ENCODE data around the gene PTPRN2. TPM values are rescaled to one million over a fixed set of nuclear protein-coding genes. Genes with fewer than 3 reads are reported as not detected.
"Not testable (repeated sequence)": the region's sequence is repeated elsewhere in the genome, so short reads cannot be mapped to it uniquely, and the experiment has no call there.

The PTPRN2 gene
- total RNA-seq, 1 experiment from 2014 or later: 1.2 TPM

GRCh38 chr7:158394936-158395335 is 192.7 kb downstream of the PTPRN2 start:
- Histone ChIP-seq H3K27ac (no peak overlapping the region), H3K4me3 (no peak overlapping the region), H3K4me1 (replicated peaks) (no peaks in the 10 kb centered on the region), H3K27me3 (replicated peaks) (no peaks in the 10 kb centered on the region), H3K9me3 (replicated peaks) (no peaks in the 10 kb centered on the region), H3K36me3 (no peaks in the 10 kb centered on the region)
- DNase-seq (ENCODE audit: low read depth in 1 of 2, low spot score in 2 of 2): no peak

GRCh38 chr7:158393926-158394625 is 193.5 kb downstream of the PTPRN2 start:
- H3K4me1 ChIP-seq (replicated peaks): no peaks in the 10 kb centered on the region
- no peak overlapping the region for H3K27ac ChIP-seq
- DNase-seq (ENCODE audit: low read depth in 1 of 2, low spot score in 2 of 2): no peak
- H3K9me3 ChIP-seq (replicated peaks): no peaks in the 10 kb centered on the region
- H3K27me3 ChIP-seq (replicated peaks): no peaks in the 10 kb centered on the region
- H3K4me3 ChIP-seq: no peak overlapping the region
- H3K36me3 ChIP-seq: no peaks in the 10 kb centered on the region

GRCh38 chr7:158392251-158392650 is 195.4 kb downstream of the PTPRN2 start:
- Histone ChIP-seq H3K9me3 (replicated peaks) (no peaks in the 10 kb centered on the region), H3K4me3 (no peak overlapping the region), H3K36me3 (no peaks in the 10 kb centered on the region), H3K27me3 (replicated peaks) (no peaks in the 10 kb centered on the region), H3K4me1 (replicated peaks) (no peaks in the 10 kb centered on the region), H3K27ac (no peak overlapping the region)
- DNase-seq (ENCODE audit: low read depth in 1 of 2, low spot score in 2 of 2): no peak

GRCh38 chr7:158391541-158391940 is 196.1 kb downstream of the PTPRN2 start:
- Histone ChIP-seq H3K36me3 (no peaks in the 10 kb centered on the region), H3K4me1 (replicated peaks) (no peaks in the 10 kb centered on the region), H3K9me3 (replicated peaks) (no peaks in the 10 kb centered on the region), H3K4me3 (no peak overlapping the region), H3K27me3 (replicated peaks) (no peaks in the 10 kb centered on the region), H3K27ac (no peak overlapping the region)
- DNase-seq (ENCODE audit: low read depth in 1 of 2, low spot score in 2 of 2): no peak

DNA sequence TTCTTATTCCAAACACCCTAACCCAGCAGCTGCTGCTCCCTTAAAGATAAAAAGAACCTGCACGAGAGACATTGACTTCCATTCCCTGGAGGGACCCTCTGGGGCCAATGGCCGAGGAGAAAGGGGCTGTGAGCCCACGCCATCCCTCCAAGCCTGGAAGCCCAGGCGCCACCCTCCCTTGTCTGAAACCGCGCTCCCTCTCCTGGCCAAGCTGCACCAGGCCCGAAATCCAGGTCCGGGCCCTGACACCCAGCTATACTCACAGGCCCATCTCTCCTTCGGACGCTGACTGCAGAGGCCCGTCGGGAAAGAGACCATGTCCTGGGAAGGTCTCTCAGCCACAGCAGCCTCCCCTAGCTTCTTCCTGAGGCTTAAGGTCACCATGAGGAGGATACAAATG is 196.5 kb downstream of the PTPRN2 start:
- H3K27me3 ChIP-seq (replicated peaks): no peaks in the 10 kb centered on the region
- no peak overlapping the region for H3K27ac ChIP-seq
- H3K4me1 ChIP-seq (replicated peaks): no peaks in the 10 kb centered on the region
- DNase-seq (ENCODE audit: low read depth in 1 of 2, low spot score in 2 of 2): no peak
- no peaks in the 10 kb centered on the region for H3K36me3 ChIP-seq
- no peak overlapping the region for H3K4me3 ChIP-seq
- H3K9me3 ChIP-seq (replicated peaks): no peaks in the 10 kb centered on the region

GRCh38 chr7:158390460-158390859 is 197.2 kb downstream of the PTPRN2 start:
- Histone ChIP-seq H3K36me3 (no peaks in the 10 kb centered on the region), H3K27me3 (replicated peaks) (no peaks in the 10 kb centered on the region), H3K4me1 (replicated peaks) (no peaks in the 10 kb centered on the region), H3K4me3 (no peak overlapping the region), H3K9me3 (replicated peaks) (no peaks in the 10 kb centered on the region), H3K27ac (no peak overlapping the region)
- no peak for DNase-seq (ENCODE audit: low read depth in 1 of 2, low spot score in 2 of 2)

DNA sequence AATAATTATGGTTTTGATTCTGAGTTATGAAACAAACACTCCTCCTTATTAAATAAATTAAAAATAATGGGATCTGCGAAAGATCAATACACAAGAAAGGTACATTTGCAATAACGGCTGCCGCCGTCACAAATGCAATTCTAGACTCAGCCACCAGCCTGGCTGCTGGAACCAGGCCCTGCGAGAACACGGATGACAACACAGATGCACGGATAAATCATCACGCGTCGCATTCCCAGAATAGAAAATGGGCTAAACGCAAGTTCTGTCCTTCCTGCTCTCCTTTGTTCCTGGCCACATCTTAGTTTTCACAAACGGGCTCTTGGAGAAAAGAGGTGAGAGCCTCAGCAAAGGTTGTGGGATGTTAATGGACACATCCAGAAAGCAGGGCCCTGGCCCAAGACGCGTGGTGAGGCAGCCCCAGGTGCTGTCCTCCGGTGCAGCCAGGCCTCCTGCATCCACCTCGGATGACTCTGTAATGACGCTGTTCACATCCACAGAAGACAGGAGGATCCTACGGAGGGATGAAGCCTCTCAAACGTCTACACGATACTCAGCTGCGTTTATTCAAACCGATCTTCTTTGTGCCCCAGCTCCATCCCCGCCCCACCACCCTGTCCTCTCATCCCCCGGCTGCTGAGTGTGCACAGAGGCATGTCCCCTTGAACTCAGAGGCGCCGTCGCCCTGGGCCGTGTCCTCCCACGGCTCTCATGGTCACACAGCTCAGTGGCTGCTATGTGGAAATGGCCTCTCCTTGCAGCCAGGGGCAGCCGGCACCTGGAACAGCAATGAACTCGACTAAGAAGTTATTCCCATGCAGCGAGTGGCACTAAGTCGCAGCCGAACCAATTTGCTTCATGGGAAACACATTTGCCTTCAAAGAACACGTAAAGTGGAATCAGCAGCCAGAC is 197.9 kb downstream of the PTPRN2 start:
- no peak for DNase-seq (ENCODE audit: low read depth in 1 of 2, low spot score in 2 of 2)
- Histone ChIP-seq H3K36me3 (no peaks in the 10 kb centered on the region), H3K9me3 (replicated peaks) (no peaks in the 10 kb centered on the region), H3K4me1 (replicated peaks) (no peaks in the 10 kb centered on the region), H3K27me3 (replicated peaks) (no peaks in the 10 kb centered on the region), H3K27ac (no peak overlapping the region), H3K4me3 (no peak overlapping the region)

GRCh38 chr7:158388928-158389327 is 198.7 kb downstream of the PTPRN2 start:
- no peaks in the 10 kb centered on the region for H3K9me3 ChIP-seq (replicated peaks)
- H3K4me3 ChIP-seq: no peak overlapping the region
- H3K27ac ChIP-seq: no peak overlapping the region
- no peaks in the 10 kb centered on the region for H3K27me3 ChIP-seq (replicated peaks)
- H3K36me3 ChIP-seq: no peaks in the 10 kb centered on the region
- no peak for DNase-seq (ENCODE audit: low read depth in 1 of 2, low spot score in 2 of 2)
- H3K4me1 ChIP-seq (replicated peaks): no peaks in the 10 kb centered on the region

DNA sequence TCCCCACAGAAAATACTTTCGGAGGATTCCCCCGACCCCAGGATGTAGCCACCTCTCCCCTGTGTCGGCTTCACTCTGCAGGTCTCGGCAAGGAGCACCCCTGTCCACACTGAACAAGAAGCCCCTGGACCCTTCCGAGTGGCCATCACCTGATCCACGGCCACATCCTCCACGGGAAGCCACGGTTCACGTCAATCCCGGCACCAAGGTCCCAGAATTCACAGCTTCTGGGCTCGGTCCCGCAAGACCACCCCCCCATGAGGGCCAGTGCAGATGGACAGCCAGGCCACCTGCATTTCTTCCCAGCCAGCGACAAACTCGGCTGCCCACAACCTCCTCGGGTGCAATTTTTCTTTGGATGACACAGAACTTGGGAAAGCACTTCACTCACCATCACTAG is 199.6 kb downstream of the PTPRN2 start:
- Histone ChIP-seq H3K27ac (no peak overlapping the region), H3K36me3 (no peaks in the 10 kb centered on the region), H3K27me3 (replicated peaks) (no peaks in the 10 kb centered on the region), H3K9me3 (replicated peaks) (0 out of 2 replicates have a peak, but pooled peaks cover 1% of the 10 kb centered on the region), H3K4me1 (replicated peaks) (no peaks in the 10 kb centered on the region), H3K4me3 (no peak overlapping the region)
- DNase-seq (ENCODE audit: low read depth in 1 of 2, low spot score in 2 of 2): no peak

DNA sequence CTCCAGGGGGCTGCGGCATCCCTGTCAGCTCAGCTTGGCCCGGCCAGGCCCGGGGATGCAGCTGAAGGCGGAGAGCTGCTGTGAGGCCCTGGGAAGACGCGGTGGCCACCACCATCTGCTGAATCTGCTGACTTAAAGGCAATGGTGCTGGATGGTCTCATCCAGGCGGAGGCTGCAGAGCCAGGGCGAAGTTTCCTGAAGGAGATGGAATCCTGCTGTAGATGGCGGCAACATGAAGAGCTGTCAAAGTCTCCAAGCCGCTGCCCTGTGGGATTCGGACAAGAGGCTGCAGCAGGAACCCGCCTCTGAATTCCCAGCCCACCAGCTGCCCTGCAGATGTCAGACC is 200.1 kb downstream of the PTPRN2 start:
- no peak overlapping the region for H3K4me3 ChIP-seq
- no peaks in the 10 kb centered on the region for H3K27me3 ChIP-seq (replicated peaks)
- H3K9me3 ChIP-seq (replicated peaks): 0 out of 2 replicates have a peak, but pooled peaks cover 3% of the 10 kb centered on the region

GRCh38 chr7:158386866-158387545 is 200.6 kb downstream of the PTPRN2 start:
- no peak overlapping the region for H3K27ac ChIP-seq
- no peak overlapping the region for H3K4me3 ChIP-seq
- H3K27me3 ChIP-seq (replicated peaks): no peaks in the 10 kb centered on the region
- H3K9me3 ChIP-seq (replicated peaks): 0 out of 2 replicates have a peak, but pooled peaks cover 3% of the 10 kb centered on the region
- DNase-seq (ENCODE audit: low read depth in 1 of 2, low spot score in 2 of 2): no peak
- no peaks in the 10 kb centered on the region for H3K36me3 ChIP-seq
- H3K4me1 ChIP-seq (replicated peaks): no peaks in the 10 kb centered on the region

More for the DNA sequence above, 200.1 kb downstream of the PTPRN2 start:
- no peak overlapping the region for H3K27ac ChIP-seq
- DNase-seq (ENCODE audit: low read depth in 1 of 2, low spot score in 2 of 2): no peak
- no peaks in the 10 kb centered on the region for H3K36me3 ChIP-seq
- H3K4me1 ChIP-seq (replicated peaks): no peaks in the 10 kb centered on the region

DNA sequence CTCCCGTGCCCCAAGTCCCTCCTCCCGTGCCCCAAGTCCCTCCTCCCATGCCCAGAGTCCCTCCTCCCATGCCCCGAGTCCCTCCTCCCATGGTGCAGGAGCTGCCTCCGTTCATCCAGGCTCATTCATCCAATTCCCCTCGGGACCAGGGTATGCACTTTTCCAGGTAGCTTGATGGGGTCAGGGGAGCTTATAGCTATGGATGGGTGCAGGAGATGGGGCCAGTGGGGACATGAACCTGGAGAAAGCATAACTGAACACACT is 201.3 kb downstream of the PTPRN2 start:
- Histone ChIP-seq H3K4me1 (replicated peaks) (no peaks in the 10 kb centered on the region), H3K36me3 (no peaks in the 10 kb centered on the region), H3K27ac (no peak overlapping the region), H3K9me3 (replicated peaks) (0 out of 2 replicates have a peak, but pooled peaks cover 3% of the 10 kb centered on the region), H3K4me3 (no peak overlapping the region), H3K27me3 (replicated peaks) (no peaks in the 10 kb centered on the region)
- DNase-seq (ENCODE audit: low read depth in 1 of 2, low spot score in 2 of 2): no peak

- H3K9me3 ChIP-seq (replicated peaks); H3K36me3 ChIP-seq; H3K27ac ChIP-seq; H3K4me1 ChIP-seq (replicated peaks); H3K27me3 ChIP-seq (replicated peaks); DNase-seq (ENCODE audit: low read depth in 1 of 2, low spot score in 2 of 2); H3K4me3 ChIP-seq: not testable (repeated sequence)
These were observed 201.9 kb downstream of the PTPRN2 start for GRCh38 chr7:158385496-158386354.
